ENCODE results near the gene NUMB. TPM values are rescaled to one million over a fixed set of nuclear protein-coding genes. Genes with fewer than 3 reads are reported as not detected.

The NUMB gene
- total RNA-seq, 2 experiments from 2014 or later: 18.6 to 87.8 TPM

GRCh38 chr14:73403181-73403752 lies 55.1 kb downstream of the NUMB start:
- H3K36me3 ChIP-seq (ENCODE audit: insufficient read depth, low read length): peaks cover 5% of the 10 kb centered on the region; the same call in 1 of the 2 replicates
- H4K20me1 ChIP-seq (ENCODE audit: insufficient read depth, low read length): no peaks in the 10 kb centered on the region
- peak overlapping the region; percentile 11; the same call in 1 of the 2 replicates for H3K4me2 ChIP-seq (ENCODE audit: low read length)
- no peak overlapping the region for H2AFZ ChIP-seq (ENCODE audit: low read length)
- no peak overlapping the region for H3K4me3 ChIP-seq (ENCODE audit: low read depth, low read length, poor library complexity, severe bottlenecking)
- no peaks in the 10 kb centered on the region for H3K79me2 ChIP-seq (ENCODE audit: insufficient read depth, low read depth, low read length)
- H3K27ac ChIP-seq (ENCODE audit: low read depth, low read length, poor library complexity, severe bottlenecking): peak overlapping the region; percentile 15
- no peak for DNase-seq (ENCODE audit: low spot score)
- no peak for TF ChIP-seq EZH2phosphoT487 (IDR thresholded peaks at IDR 0.05; ENCODE audit: borderline replicate concordance, low read depth, low read length)
- TF ChIP-seq, protein P1, sequence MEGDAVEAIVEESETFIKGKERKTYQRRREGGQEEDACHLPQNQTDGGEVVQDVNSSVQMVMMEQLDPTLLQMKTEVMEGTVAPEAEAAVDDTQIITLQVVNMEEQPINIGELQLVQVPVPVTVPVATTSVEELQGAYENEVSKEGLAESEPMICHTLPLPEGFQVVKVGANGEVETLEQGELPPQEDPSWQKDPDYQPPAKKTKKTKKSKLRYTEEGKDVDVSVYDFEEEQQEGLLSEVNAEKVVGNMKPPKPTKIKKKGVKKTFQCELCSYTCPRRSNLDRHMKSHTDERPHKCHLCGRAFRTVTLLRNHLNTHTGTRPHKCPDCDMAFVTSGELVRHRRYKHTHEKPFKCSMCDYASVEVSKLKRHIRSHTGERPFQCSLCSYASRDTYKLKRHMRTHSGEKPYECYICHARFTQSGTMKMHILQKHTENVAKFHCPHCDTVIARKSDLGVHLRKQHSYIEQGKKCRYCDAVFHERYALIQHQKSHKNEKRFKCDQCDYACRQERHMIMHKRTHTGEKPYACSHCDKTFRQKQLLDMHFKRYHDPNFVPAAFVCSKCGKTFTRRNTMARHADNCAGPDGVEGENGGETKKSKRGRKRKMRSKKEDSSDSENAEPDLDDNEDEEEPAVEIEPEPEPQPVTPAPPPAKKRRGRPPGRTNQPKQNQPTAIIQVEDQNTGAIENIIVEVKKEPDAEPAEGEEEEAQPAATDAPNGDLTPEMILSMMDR (conservative IDR thresholded peaks at IDR 0.05; ENCODE audit: low read length): no peak
- intact Hi-C loops (cut with micrococcal nuclease; ENCODE audit: unreplicated experiment): no loop called here
- BruUV-seq (replicated peaks): no TSS peak
- no peaks in the 10 kb centered on the region for H3K9me3 ChIP-seq (ENCODE audit: low read length)
- CTCF ChIA-PET (ENCODE audit: unreplicated experiment): interaction anchor here (1.2 kb wide), 1 partner anchor 15 kb away, joined by 3 read pairs; no protein-coding TSS in a partner anchor
- H3K9me2 ChIP-seq (ENCODE audit: insufficient read depth, low read length): no peaks in the 10 kb centered on the region
- peaks cover 29% of the 10 kb centered on the region for H3K4me1 ChIP-seq (ENCODE audit: insufficient read depth, low read length, poor library complexity, severe bottlenecking)
- POLR2A ChIA-PET: interaction anchor here (0.6 to 2.6 kb wide), 7 partner anchors 7 to 62 kb away, joined by 3 to 20 read pairs (median 4); no protein-coding TSS in a partner anchor

DNA sequence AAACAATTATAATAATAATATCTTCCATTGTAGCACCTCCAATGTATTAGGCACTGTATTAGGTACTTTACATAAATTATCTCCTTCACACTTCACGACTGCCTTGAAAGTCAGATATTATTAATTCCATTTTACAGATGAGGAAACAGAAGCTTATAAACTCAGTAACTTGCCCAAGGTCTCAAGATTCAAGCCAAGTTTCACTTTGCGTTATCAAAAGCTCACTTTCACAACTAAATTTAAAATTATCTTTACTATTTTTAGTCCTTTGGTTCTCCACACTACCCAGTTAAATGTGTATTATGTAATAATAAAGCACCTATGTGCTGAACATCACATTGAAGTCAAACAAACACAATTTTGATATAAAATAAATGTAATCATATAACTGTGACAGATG lies 55.8 kb downstream of the NUMB start:
- Histone ChIP-seq H4K20me1 (ENCODE audit: insufficient read depth, low read length) (no peaks in the 10 kb centered on the region), H3K4me2 (ENCODE audit: low read length) (peak overlapping the region; percentile 11), H3K4me3 (ENCODE audit: low read depth, low read length, poor library complexity, severe bottlenecking) (no peak overlapping the region), H3K79me2 (ENCODE audit: insufficient read depth, low read depth, low read length) (no peaks in the 10 kb centered on the region), H3K27ac (ENCODE audit: low read depth, low read length, poor library complexity, severe bottlenecking) (peak overlapping the region; percentile 15), H3K4me1 (ENCODE audit: insufficient read depth, low read length, poor library complexity, severe bottlenecking) (peaks cover 29% of the 10 kb centered on the region), H2AFZ (ENCODE audit: low read length) (no peak overlapping the region), H3K9me3 (ENCODE audit: low read length) (no peaks in the 10 kb centered on the region), H3K9me2 (ENCODE audit: insufficient read depth, low read length) (no peaks in the 10 kb centered on the region), H3K36me3 (ENCODE audit: insufficient read depth, low read length) (peaks cover 5% of the 10 kb centered on the region; the same call in 1 of the 2 replicates)
- intact Hi-C loops (cut with micrococcal nuclease; ENCODE audit: unreplicated experiment): no loop called here
- DNase-seq (ENCODE audit: low spot score): no peak
- ChIA-PET CTCF (ENCODE audit: unreplicated experiment) (interaction anchor here (1.2 kb wide), 1 partner anchor 14 kb away, joined by 3 read pairs; no protein-coding TSS in a partner anchor), POLR2A (interaction anchor here (0.6 to 2.6 kb wide), 8 partner anchors 9 to 61 kb away, joined by 3 to 20 read pairs (median 3); no protein-coding TSS in a partner anchor)
- no TSS peak for BruUV-seq (replicated peaks)
- TF ChIP-seq, protein P1 (conservative IDR thresholded peaks at IDR 0.05; ENCODE audit: low read length): no peak
- TF ChIP-seq EZH2phosphoT487 (IDR thresholded peaks at IDR 0.05; ENCODE audit: borderline replicate concordance, low read depth, low read length): no peak

DNA sequence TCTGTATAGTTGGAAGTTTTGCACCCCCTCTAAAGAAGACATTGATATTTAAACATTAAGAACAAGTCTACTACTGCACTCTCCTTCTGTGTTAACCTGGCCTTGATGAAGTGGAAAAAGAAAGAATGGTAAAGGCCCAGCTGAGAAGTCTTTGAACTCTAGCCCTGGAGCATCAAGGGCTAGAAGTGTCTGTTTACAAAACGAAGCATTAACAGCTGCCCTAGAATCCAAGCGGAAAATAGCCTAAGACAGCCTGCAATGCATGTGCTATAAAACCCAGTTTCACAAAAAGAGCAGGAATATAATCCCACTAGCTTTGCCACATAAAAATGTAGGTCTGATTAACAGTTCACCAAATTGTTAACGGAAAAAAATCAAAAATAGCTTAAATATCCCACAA lies 60.5 kb downstream of the NUMB start:
- intact Hi-C loops (cut with micrococcal nuclease; ENCODE audit: unreplicated experiment): no loop called here
- Histone ChIP-seq H3K9me3 (ENCODE audit: low read length) (no peaks in the 10 kb centered on the region), H3K4me1 (ENCODE audit: insufficient read depth, low read length, poor library complexity, severe bottlenecking) (peaks cover 27% of the 10 kb centered on the region), H3K27ac (ENCODE audit: low read depth, low read length, poor library complexity, severe bottlenecking) (no peak overlapping the region), H3K4me3 (ENCODE audit: low read depth, low read length, poor library complexity, severe bottlenecking) (no peak overlapping the region), H3K9me2 (ENCODE audit: insufficient read depth, low read length) (no peaks in the 10 kb centered on the region), H3K79me2 (ENCODE audit: insufficient read depth, low read depth, low read length) (no peaks in the 10 kb centered on the region), H3K36me3 (ENCODE audit: insufficient read depth, low read length) (no peaks in the 10 kb centered on the region), H2AFZ (ENCODE audit: low read length) (no peak overlapping the region), H4K20me1 (ENCODE audit: insufficient read depth, low read length) (no peaks in the 10 kb centered on the region), H3K4me2 (ENCODE audit: low read length) (no peak overlapping the region)
- TF ChIP-seq, protein P1 (conservative IDR thresholded peaks at IDR 0.05; ENCODE audit: low read length): no peak
- no peak for TF ChIP-seq EZH2phosphoT487 (IDR thresholded peaks at IDR 0.05; ENCODE audit: borderline replicate concordance, low read depth, low read length)
- BruUV-seq (replicated peaks): TSS peak; percentile 38
- POLR2A ChIA-PET: interaction anchor here (0.6 to 1.3 kb wide), 2 partner anchors 10 to 390 kb away, joined by 4 to 7 read pairs; no protein-coding TSS in a partner anchor
- CTCF ChIA-PET (ENCODE audit: unreplicated experiment): no interaction called here
- no peak for DNase-seq (ENCODE audit: low spot score)
